Hepatocyte (in vitro differentiated cells): ENCODE results near the gene MAMSTR. TPM values are rescaled to one million over a fixed set of nuclear protein-coding genes. Genes with fewer than 3 reads are reported as not detected.

ENCODE experiments used
- DNase-seq: peaks from one replicate; pipeline ENCODE4 v3.0.0-alpha.2; 2016; ENCODE audit warnings: low spot score
- H2AFZ ChIP-seq: fragments of 200-600 bp; sonication (generic); 2 replicates; pipeline ENCODE4 v1.6.0; 2016; ENCODE audit warnings: antibody characterized with exemption, mild to moderate bottlenecking
- H3K27ac ChIP-seq: fragments of 200-600 bp; sonication (generic); 2 replicates; pipeline ENCODE4 v1.5.1; 2016; ENCODE audit warnings: mild to moderate bottlenecking
- H3K27me3 ChIP-seq: fragments of 200-600 bp; sonication (generic); 2 replicates; pipeline ENCODE4 v1.6.1; 2016
- H3K36me3 ChIP-seq: fragments of 200-600 bp; sonication (generic); replicated peaks from 2 replicates; pipeline ENCODE4 v1.5.1; 2016; ENCODE audit warnings: low read depth; ENCODE audit not compliant: insufficient read depth
- H3K4me1 ChIP-seq: fragments of 200-600 bp; sonication (generic); 2 replicates; pipeline ENCODE4 v1.5.1; 2016; ENCODE audit warnings: mild to moderate bottlenecking, moderate library complexity; ENCODE audit not compliant: insufficient read depth
- H3K4me2 ChIP-seq: fragments of 200-600 bp; sonication (generic); 2 replicates; pipeline ENCODE4 v1.6.0; 2016
- H3K4me3 ChIP-seq: fragments of 200-600 bp; sonication (generic); 2 replicates; pipeline ENCODE4 v1.5.1; 2016; ENCODE audit warnings: mild to moderate bottlenecking
- H3K79me2 ChIP-seq: fragments of 200-600 bp; sonication (generic); 2 replicates; pipeline ENCODE4 v1.6.0; 2017; ENCODE audit warnings: mild to moderate bottlenecking
- H3K9me2 ChIP-seq: fragments of 200-600 bp; sonication (generic); replicated peaks from 2 replicates; pipeline ENCODE4 v1.6.0; 2017; ENCODE audit warnings: mild to moderate bottlenecking; ENCODE audit not compliant: insufficient read depth
- H3K9me3 ChIP-seq: fragments of 200-600 bp; sonication (generic); 2 replicates; pipeline ENCODE4 v1.5.1; 2016; ENCODE audit warnings: low read depth, mild to moderate bottlenecking
- H4K20me1 ChIP-seq: fragments of 200-600 bp; sonication (generic); 2 replicates; pipeline ENCODE4 v1.6.0; 2016; ENCODE audit warnings: mild to moderate bottlenecking; ENCODE audit not compliant: insufficient read depth, poor library complexity, severe bottlenecking
- CTCF ChIP-seq: fragments of 200-600 bp; sonication (generic); IDR thresholded peaks from 2 replicates; pipeline ENCODE4 v1.5.1; 2016; ENCODE audit warnings: antibody characterized with exemption, mild to moderate bottlenecking; ENCODE audit not compliant: poor library complexity
- EZH2 ChIP-seq: fragments of 200-600 bp; sonication (generic); IDR thresholded peaks from 2 replicates; pipeline ENCODE4 v1.6.1; 2016; ENCODE audit warnings: antibody characterized with exemption, mild to moderate bottlenecking, borderline replicate concordance
- EZH2phosphoT487 ChIP-seq: fragments of 200-600 bp; sonication (generic); IDR thresholded peaks from one replicate; pipeline ENCODE4 v1.6.1; 2018; ENCODE audit warnings: antibody characterized with exemption, mild to moderate bottlenecking, low read depth, moderate library complexity; ENCODE audit not compliant: unreplicated experiment, severe bottlenecking
- WGBS: methylation state at CpG from one replicate; pipeline ENCODE4 v1.1.6; 2016; ENCODE audit warnings: low lambda C conversion rate; ENCODE audit errors: missing lambda C conversion rate; 5-methylcytosine and 5-hydroxymethylcytosine counted together
- polyA plus RNA-seq: library from polyadenylated mRNA; unstranded; fragments of >200 nt; fragmentation: Nextera tagmentation; extraction: Ambion mirVana; gene quantifications from 2 replicates; pipeline ENCODE4 v1.2.1, GENCODE V29; 2016
- total RNA-seq: library from RNA; depleted of rRNA; stranded (reverse); fragments of >200 nt; gene quantifications from 2 replicates; pipeline ENCODE4 v1.2.3, GENCODE V29; 2014

MAMSTR gene
- total and polyA plus RNA-seq, 2 experiments from 2014 or later, result 2.3 to 5.2 TPM

- Histone ChIP-seq H3K4me1 (peaks cover 27% of the 10 kb centered on the region), H3K4me2 (peak overlapping the region; percentile 85), H3K36me3 (no peaks in the 10 kb centered on the region), H2AFZ (peak overlapping the region; percentile 27), H3K79me2 (peaks cover 16% of the 10 kb centered on the region), H3K4me3 (peak overlapping the region; percentile 17), H3K27me3 (no peaks in the 10 kb centered on the region), H3K27ac (peak overlapping the region; percentile 89), H4K20me1 (no peaks in the 10 kb centered on the region), H3K9me3 (no peaks in the 10 kb centered on the region), H3K9me2 (no peaks in the 10 kb centered on the region)
- DNase-seq, result no peak
- WGBS, result 75% methylated on average over 24 of the region's 26 CpGs
- no peak for TF ChIP-seq EZH2
These were observed 4.5 kb downstream of the MAMSTR start for GRCh38 chr19:48714759-48715675.

GRCh38 chr19:48713864-48714755 lies 5.4 kb downstream of the MAMSTR start:
- Histone ChIP-seq H3K79me2 (peaks cover 16% of the 10 kb centered on the region), H3K4me2 (peak overlapping the region; percentile 85), H3K4me1 (peaks cover 27% of the 10 kb centered on the region), H3K27me3 (no peaks in the 10 kb centered on the region), H3K27ac (peak overlapping the region; percentile 89), H3K9me2 (no peaks in the 10 kb centered on the region), H4K20me1 (no peaks in the 10 kb centered on the region), H2AFZ (peak overlapping the region; percentile 70), H3K9me3 (no peaks in the 10 kb centered on the region), H3K36me3 (no peaks in the 10 kb centered on the region), H3K4me3 (peak overlapping the region; percentile 39)
- 3% methylated on average over 57 of the region's 67 CpGs for WGBS
- DNase-seq, result peak; percentile 100
- no peak for TF ChIP-seq EZH2
- no peak for TF ChIP-seq EZH2phosphoT487
- no peak for TF ChIP-seq CTCF

- 8% methylated on average over 20 of the region's 25 CpGs for WGBS
- peak overlapping the region; percentile 45 for H3K27ac ChIP-seq
- peaks cover 16% of the 10 kb centered on the region for H3K79me2 ChIP-seq
- no peaks in the 10 kb centered on the region for H3K9me2 ChIP-seq
- H3K4me1 ChIP-seq, result peaks cover 27% of the 10 kb centered on the region
- H3K36me3 ChIP-seq, result no peaks in the 10 kb centered on the region
- TF ChIP-seq EZH2phosphoT487 (no peak), EZH2 (no peak), CTCF (no peak)
- peak overlapping the region; percentile 70 for H2AFZ ChIP-seq
- H3K9me3 ChIP-seq, result no peaks in the 10 kb centered on the region
- H3K4me2 ChIP-seq, result peak overlapping the region; percentile 80
- no peaks in the 10 kb centered on the region for H4K20me1 ChIP-seq
- no peaks in the 10 kb centered on the region for H3K27me3 ChIP-seq
- peak overlapping the region; percentile 39 for H3K4me3 ChIP-seq
- peak; percentile 56 for DNase-seq
These were observed 6.3 kb downstream of the MAMSTR start for GRCh38 chr19:48713041-48713863.
